ENCODE data around the gene PEPD. TPM values are rescaled to one million over a fixed set of nuclear protein-coding genes. Genes with fewer than 3 reads are reported as not detected.

The PEPD gene
- total RNA-seq, 4 donors from 2014 or later: 79.8 to 122 (median 94.8) TPM

DNA sequence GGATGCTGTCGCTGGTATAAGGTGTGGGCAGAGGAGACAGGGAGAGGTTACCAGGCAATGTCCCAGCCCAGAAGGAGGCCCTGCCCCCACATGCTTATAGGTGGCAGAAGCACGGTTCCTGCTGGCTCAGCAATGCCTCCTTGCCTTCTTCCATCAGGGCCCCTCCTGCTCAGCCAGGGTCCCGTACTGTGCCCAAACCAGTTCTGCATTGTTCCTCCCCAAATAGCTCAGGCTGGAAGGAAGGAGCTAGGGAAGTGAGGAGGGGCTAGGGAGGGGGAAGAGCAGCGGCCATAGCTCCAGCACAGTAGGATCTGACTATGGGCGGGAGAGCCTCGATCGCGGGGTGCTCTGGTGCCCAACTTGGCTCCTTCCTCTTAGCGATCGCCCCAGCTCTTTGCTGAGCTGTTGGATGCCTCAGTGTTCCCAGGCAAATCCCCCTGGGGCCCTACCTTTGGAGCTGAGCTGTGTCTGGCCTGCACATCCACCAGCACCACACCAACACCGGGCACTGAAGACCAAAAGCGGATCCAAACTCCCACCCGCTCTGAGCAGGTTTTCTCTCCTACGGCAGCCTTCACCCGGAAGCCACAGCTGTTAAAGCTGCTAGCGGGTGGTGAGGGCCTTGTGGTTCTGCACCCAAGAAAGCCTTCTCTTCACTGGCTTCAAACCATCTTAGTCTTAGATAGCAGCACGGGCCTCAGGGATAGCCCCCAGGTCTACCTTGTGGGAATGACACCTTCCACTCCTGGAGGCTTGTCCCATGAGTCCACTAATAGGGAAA lies 32.1 kb upstream of the PEPD start:
- DNase-seq (ENCODE audit: low spot score in 2 of 2): no peak
- Histone ChIP-seq H3K36me3 (no peaks in the 10 kb centered on the region), H3K4me3 (no peak overlapping the region), H3K9me3 (no peaks in the 10 kb centered on the region), H3K27me3 (no peaks in the 10 kb centered on the region), H3K4me1 (no peaks in the 10 kb centered on the region), H3K27ac (no peak overlapping the region)
- TF ChIP-seq EP300 (IDR thresholded peaks at IDR 0.05) (no peak), CTCF (IDR thresholded peaks at IDR 0.05) (no peak), POLR2A (IDR thresholded peaks at IDR 0.05) (no peak)
- WGBS, 2 donors: 77 to 81% methylated on average over 16 of the region's 17 CpGs

- H3K27me3 ChIP-seq: no peaks in the 10 kb centered on the region
- 94 to 98% methylated on average over 4 of the region's 4 CpGs for WGBS, 2 donors
- H3K27ac ChIP-seq: no peak overlapping the region
- no peak for TF ChIP-seq EP300 (IDR thresholded peaks at IDR 0.05)
- no peak for TF ChIP-seq CTCF (IDR thresholded peaks at IDR 0.05)
- TF ChIP-seq POLR2A (IDR thresholded peaks at IDR 0.05): no peak
- no peaks in the 10 kb centered on the region for H3K36me3 ChIP-seq
- H3K9me3 ChIP-seq: no peaks in the 10 kb centered on the region
- H3K4me3 ChIP-seq: no peak overlapping the region
- DNase-seq (ENCODE audit: low spot score in 2 of 2): no peak
- no peaks in the 10 kb centered on the region for H3K4me1 ChIP-seq
Observed at GRCh38 chr19:33552928-33553279, 31.3 kb upstream of the PEPD start.

DNA sequence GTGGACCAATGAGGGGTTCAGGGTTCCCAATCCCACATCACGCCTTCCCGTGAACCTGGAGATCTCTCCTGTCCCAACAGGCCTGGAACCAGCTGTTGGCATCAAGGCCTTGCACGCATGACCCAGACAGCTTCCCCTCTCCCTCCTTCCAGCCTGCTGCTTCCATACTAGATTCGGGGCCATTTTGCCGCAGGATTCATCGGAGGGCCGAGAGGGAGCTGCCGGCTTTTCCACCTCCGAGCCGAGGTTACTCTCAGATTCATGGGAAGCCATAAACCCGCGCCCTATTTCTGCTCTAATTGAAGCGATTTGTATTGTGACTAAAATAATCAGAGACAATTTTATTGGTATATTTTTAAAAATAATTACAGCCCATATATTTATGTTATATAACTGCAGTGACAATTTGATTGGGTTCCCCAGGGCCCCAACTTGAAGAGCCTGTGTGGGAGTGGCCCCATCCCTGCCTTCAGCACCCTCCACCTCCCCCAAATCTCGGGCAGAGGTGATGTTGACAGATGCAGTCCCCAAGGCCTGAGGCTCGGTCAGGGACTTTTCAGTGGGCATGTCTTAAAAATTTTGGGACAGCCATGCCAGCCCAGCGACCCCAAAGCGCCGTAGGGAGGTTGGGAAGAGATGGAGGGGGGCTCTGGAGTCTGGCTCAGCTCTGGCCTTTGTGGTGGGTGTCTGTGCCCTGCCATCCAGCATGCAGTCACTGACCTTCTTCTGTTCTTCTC lies 30.8 kb upstream of the PEPD start:
- DNase-seq (ENCODE audit: low spot score in 2 of 2): no peak
- H3K4me3 ChIP-seq: no peak overlapping the region
- 88 to 90% methylated on average over 18 of the region's 18 CpGs for WGBS, 2 donors
- H3K27me3 ChIP-seq: no peaks in the 10 kb centered on the region
- H3K36me3 ChIP-seq: no peaks in the 10 kb centered on the region
- no peak for TF ChIP-seq CTCF (IDR thresholded peaks at IDR 0.05)
- TF ChIP-seq POLR2A (IDR thresholded peaks at IDR 0.05): no peak
- TF ChIP-seq EP300 (IDR thresholded peaks at IDR 0.05): no peak
- no peaks in the 10 kb centered on the region for H3K9me3 ChIP-seq
- H3K27ac ChIP-seq: no peak overlapping the region
- H3K4me1 ChIP-seq: no peaks in the 10 kb centered on the region

DNA sequence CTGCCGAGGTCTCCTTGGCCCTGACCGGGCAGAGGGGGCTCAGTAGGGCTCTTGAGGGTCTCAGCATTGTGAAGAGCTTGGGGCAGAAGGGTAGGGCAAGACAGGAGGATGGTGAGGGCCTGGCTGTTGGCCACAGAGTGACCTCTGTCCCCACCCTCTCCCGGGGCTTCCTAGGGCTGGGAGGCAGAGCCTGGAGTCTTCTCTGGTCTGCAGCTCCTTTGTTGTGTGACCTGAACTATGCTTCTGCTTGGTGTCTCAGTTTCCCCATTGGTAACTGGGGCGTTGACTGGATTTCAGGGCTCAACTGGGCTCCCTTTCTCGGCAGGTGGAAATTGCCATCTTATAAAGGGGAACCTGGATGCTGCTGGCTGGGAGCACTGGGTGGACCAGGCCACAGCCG lies 30.1 kb upstream of the PEPD start:
- Histone ChIP-seq H3K36me3 (no peaks in the 10 kb centered on the region), H3K4me1 (no peaks in the 10 kb centered on the region), H3K9me3 (no peaks in the 10 kb centered on the region), H3K27ac (no peak overlapping the region), H3K4me3 (no peak overlapping the region), H3K27me3 (no peaks in the 10 kb centered on the region)
- no peak for DNase-seq (ENCODE audit: low spot score in 2 of 2)
- whole genome bisulfite sequencing, 2 donors: 83 to 86% methylated on average over 6 of the region's 6 CpGs
- TF ChIP-seq EP300 (IDR thresholded peaks at IDR 0.05) (no peak), POLR2A (IDR thresholded peaks at IDR 0.05) (no peak), CTCF (IDR thresholded peaks at IDR 0.05) (no peak)

DNA sequence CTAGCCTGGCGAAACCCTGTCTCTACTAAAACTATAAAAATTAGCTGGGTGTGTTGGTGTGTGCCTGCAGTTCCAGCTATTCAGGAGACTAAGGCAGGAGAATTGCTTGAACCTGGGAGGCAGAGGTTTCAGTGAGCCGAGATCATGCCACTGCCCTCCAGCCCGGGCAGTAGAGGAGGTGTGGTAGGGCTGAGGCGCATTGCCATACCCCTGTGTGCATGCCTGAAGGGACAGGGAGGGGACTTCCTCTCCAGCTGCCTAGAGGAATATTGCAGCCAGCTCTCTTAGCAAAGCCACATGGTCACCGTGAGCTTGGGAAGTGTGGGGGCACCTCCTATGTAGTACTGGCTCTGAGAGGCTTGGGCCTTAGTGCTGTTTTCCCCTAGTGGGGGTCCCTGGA lies 29.2 kb upstream of the PEPD start:
- no peak for DNase-seq (ENCODE audit: low spot score in 2 of 2)
- no peaks in the 10 kb centered on the region for H3K27me3 ChIP-seq
- H3K36me3 ChIP-seq: no peaks in the 10 kb centered on the region
- no peak overlapping the region for H3K27ac ChIP-seq
- TF ChIP-seq EP300 (IDR thresholded peaks at IDR 0.05): no peak
- no peak for TF ChIP-seq CTCF (IDR thresholded peaks at IDR 0.05)
- TF ChIP-seq POLR2A (IDR thresholded peaks at IDR 0.05): no peak
- H3K9me3 ChIP-seq: no peaks in the 10 kb centered on the region
- no peak overlapping the region for H3K4me3 ChIP-seq
- 77 to 79% methylated on average over 5 of the region's 5 CpGs for WGBS, 2 donors
- H3K4me1 ChIP-seq: no peaks in the 10 kb centered on the region

Measured in tibial nerve (tissue), 4 donors.